Neural progenitor cell (in vitro differentiated cells): ENCODE data around the gene NCAN. TPM values are rescaled to one million over a fixed set of nuclear protein-coding genes. Genes with fewer than 3 reads are reported as not detected.

ENCODE experiments used
- DNase-seq: peaks from one replicate; pipeline ENCODE4 v3.0.0-alpha.2; 2016; ENCODE audit warnings: low spot score
- H2AFZ ChIP-seq: fragments of 200-600 bp; sonication (generic); replicated peaks from 2 replicates; pipeline ENCODE4 v1.6.1; 2016; ENCODE audit warnings: antibody characterized with exemption
- H3F3A ChIP-seq: fragments of 200-600 bp; sonication (generic); 2 replicates; pipeline ENCODE4 v1.6.1; 2016; ENCODE audit warnings: antibody characterized with exemption, low read depth
- H3K27ac ChIP-seq: fragments of 200-600 bp; sonication (generic); 2 replicates; pipeline ENCODE4 v1.5.1; 2016; ENCODE audit warnings: mild to moderate bottlenecking
- H3K27me3 ChIP-seq: fragments of 200-600 bp; sonication (generic); 2 replicates; pipeline ENCODE4 v1.6.1; 2016; ENCODE audit warnings: mild to moderate bottlenecking, moderate library complexity
- H3K36me3 ChIP-seq: fragments of 200-600 bp; sonication (generic); 2 replicates; pipeline ENCODE4 v1.5.1; 2016
- H3K4me1 ChIP-seq: fragments of 200-600 bp; sonication (generic); 2 replicates; pipeline ENCODE4 v1.6.1; 2016; ENCODE audit warnings: mixed run types
- H3K4me2 ChIP-seq: fragments of 200-600 bp; sonication (generic); 2 replicates; pipeline ENCODE4 v1.6.1; 2016
- H3K4me3 ChIP-seq: fragments of 200-600 bp; sonication (generic); 2 replicates; pipeline ENCODE4 v1.5.1; 2016
- H3K79me2 ChIP-seq: fragments of 200-600 bp; sonication (generic); 2 replicates; pipeline ENCODE4 v1.6.1; 2016; ENCODE audit warnings: low read depth
- H3K9ac ChIP-seq: fragments of 200-600 bp; sonication (generic); 2 replicates; pipeline ENCODE4 v1.6.1; 2016
- H3K9me3 ChIP-seq: fragments of 200-600 bp; sonication (generic); 2 replicates; pipeline ENCODE4 v1.5.1; 2016; ENCODE audit warnings: low read depth
- H4K20me1 ChIP-seq: fragments of 200-600 bp; sonication (generic); 2 replicates; pipeline ENCODE4 v1.6.1; 2016; ENCODE audit warnings: low read depth
- H3K27ac Mint-ChIP-seq: 3 replicates; pipeline ENCODE4 v1.8.0; 2021; ENCODE audit warnings: mixed read lengths
- H3K27me3 Mint-ChIP-seq: 2 replicates; pipeline ENCODE4 v1.8.0; 2022; ENCODE audit warnings: low read depth, mild to moderate bottlenecking, inconsistent platforms, moderate library complexity, mixed read lengths; ENCODE audit not compliant: insufficient read depth
- H3K36me3 Mint-ChIP-seq: 3 replicates; pipeline ENCODE4 v1.8.0; 2021; ENCODE audit warnings: mixed read lengths
- H3K4me1 Mint-ChIP-seq: 3 replicates; pipeline ENCODE4 v1.8.0; 2021; ENCODE audit warnings: mixed read lengths
- H3K4me3 Mint-ChIP-seq: 3 replicates; pipeline ENCODE4 v1.8.0; 2021; ENCODE audit warnings: mild to moderate bottlenecking, moderate library complexity, mixed read lengths
- H3K9me3 Mint-ChIP-seq: 3 replicates; pipeline ENCODE4 v1.8.0; 2020; ENCODE audit warnings: mixed read lengths
- CTCF ChIP-seq: fragments of 200-600 bp; sonication (generic); IDR thresholded peaks from 2 replicates; pipeline ENCODE4 v1.5.1; 2017; ENCODE audit warnings: antibody characterized with exemption, mild to moderate bottlenecking
- EZH2 ChIP-seq: fragments of 200-600 bp; sonication (generic); IDR thresholded peaks from 2 replicates; pipeline ENCODE4 v1.6.1; 2017; ENCODE audit warnings: antibody characterized with exemption, mild to moderate bottlenecking, moderate library complexity
- EZH2phosphoT487 ChIP-seq: fragments of 200-600 bp; sonication (generic); IDR thresholded peaks from 2 replicates; pipeline ENCODE4 v1.6.1; 2017; ENCODE audit warnings: antibody characterized with exemption
- total RNA-seq: library from RNA; depleted of rRNA; stranded (reverse); fragments of >200 nt; gene quantifications from 2 replicates; pipeline ENCODE4 v1.2.3, GENCODE V29; 2015; ENCODE audit warnings: low replicate concordance

Gene NCAN
- total RNA-seq, 1 donor from 2014 or later = 4.8 TPM

GRCh38 chr19:19270749-19271571 lies 59.2 kb downstream of the NCAN start:
- no peaks in the 10 kb centered on the region for H4K20me1 ChIP-seq
- H3K36me3 ChIP-seq = no peaks in the 10 kb centered on the region
- peak overlapping the region; percentile 1 for H3K4me3 Mint-ChIP-seq
- no peaks in the 10 kb centered on the region for H3K79me2 ChIP-seq
- TF ChIP-seq EZH2 = no peak
- H3K9ac ChIP-seq = no peak overlapping the region
- peaks cover 7% of the 10 kb centered on the region for H3K4me1 Mint-ChIP-seq
- no peak overlapping the region for H3K4me3 ChIP-seq
- H3K4me1 ChIP-seq = no peaks in the 10 kb centered on the region
- peaks cover 12% of the 10 kb centered on the region for H3K27me3 Mint-ChIP-seq
- DNase-seq = no peak
- H3K9me3 ChIP-seq = no peaks in the 10 kb centered on the region
- no peak overlapping the region for H2AFZ ChIP-seq
- H3K27ac ChIP-seq = no peak overlapping the region
- peaks cover 11% of the 10 kb centered on the region for H3F3A ChIP-seq
- no peaks in the 10 kb centered on the region for H3K27me3 ChIP-seq
- H3K9me3 Mint-ChIP-seq = peaks cover 2% of the 10 kb centered on the region
- H3K4me2 ChIP-seq = no peak overlapping the region
- no peak overlapping the region for H3K27ac Mint-ChIP-seq
- peaks cover under 1% of the 10 kb centered on the region for H3K36me3 Mint-ChIP-seq

- Histone ChIP-seq H2AFZ (no peak overlapping the region), H3K9ac (no peak overlapping the region), H3K4me1 (no peaks in the 10 kb centered on the region), H3F3A (peaks cover 11% of the 10 kb centered on the region), H4K20me1 (no peaks in the 10 kb centered on the region), H3K27ac (no peak overlapping the region), H3K27me3 (no peaks in the 10 kb centered on the region), H3K36me3 (no peaks in the 10 kb centered on the region), H3K4me2 (peak overlapping the region; percentile 79), H3K79me2 (no peaks in the 10 kb centered on the region), H3K9me3 (no peaks in the 10 kb centered on the region), H3K4me3 (peak overlapping the region; percentile 52)
- Mint-ChIP-seq H3K36me3 (peaks cover 6% of the 10 kb centered on the region), H3K27ac (peak overlapping the region; percentile 29), H3K27me3 (peaks cover 10% of the 10 kb centered on the region), H3K9me3 (peaks cover 2% of the 10 kb centered on the region), H3K4me1 (peaks cover 7% of the 10 kb centered on the region), H3K4me3 (peak overlapping the region; percentile 75)
- no peak for TF ChIP-seq EZH2
- no peak for TF ChIP-seq CTCF
- no peak for TF ChIP-seq EZH2phosphoT487
- no peak for DNase-seq
Measured at GRCh38 chr19:19271828-19272599, 60.3 kb downstream of the NCAN start.

- Histone ChIP-seq H3F3A (peaks cover 11% of the 10 kb centered on the region), H4K20me1 (no peaks in the 10 kb centered on the region), H3K27ac (no peak overlapping the region), H3K9ac (no peak overlapping the region), H3K79me2 (no peaks in the 10 kb centered on the region), H3K36me3 (no peaks in the 10 kb centered on the region), H3K4me2 (no peak overlapping the region), H3K4me1 (no peaks in the 10 kb centered on the region), H2AFZ (no peak overlapping the region), H3K9me3 (no peaks in the 10 kb centered on the region), H3K27me3 (no peaks in the 10 kb centered on the region), H3K4me3 (no peak overlapping the region)
- H3K27me3 Mint-ChIP-seq = peaks cover 8% of the 10 kb centered on the region
- H3K4me3 Mint-ChIP-seq = peak overlapping the region; percentile 79
- no peak for DNase-seq
- H3K36me3 Mint-ChIP-seq = peaks cover 6% of the 10 kb centered on the region
- peaks cover 7% of the 10 kb centered on the region for H3K4me1 Mint-ChIP-seq
- TF ChIP-seq EZH2 (no peak), CTCF (no peak)
- no peak overlapping the region for H3K27ac Mint-ChIP-seq
- H3K9me3 Mint-ChIP-seq = peaks cover under 1% of the 10 kb centered on the region
Measured at GRCh38 chr19:19274146-19274545, 62.4 kb downstream of the NCAN start.
